ENCODE measurements around the gene SPTBN4. TPM values are rescaled to one million over a fixed set of nuclear protein-coding genes. Genes with fewer than 3 reads are reported as not detected.

Gene SPTBN4
- total RNA-seq, 2 donors from 2014 or later, result 1.8 to 6.3 TPM

DNA sequence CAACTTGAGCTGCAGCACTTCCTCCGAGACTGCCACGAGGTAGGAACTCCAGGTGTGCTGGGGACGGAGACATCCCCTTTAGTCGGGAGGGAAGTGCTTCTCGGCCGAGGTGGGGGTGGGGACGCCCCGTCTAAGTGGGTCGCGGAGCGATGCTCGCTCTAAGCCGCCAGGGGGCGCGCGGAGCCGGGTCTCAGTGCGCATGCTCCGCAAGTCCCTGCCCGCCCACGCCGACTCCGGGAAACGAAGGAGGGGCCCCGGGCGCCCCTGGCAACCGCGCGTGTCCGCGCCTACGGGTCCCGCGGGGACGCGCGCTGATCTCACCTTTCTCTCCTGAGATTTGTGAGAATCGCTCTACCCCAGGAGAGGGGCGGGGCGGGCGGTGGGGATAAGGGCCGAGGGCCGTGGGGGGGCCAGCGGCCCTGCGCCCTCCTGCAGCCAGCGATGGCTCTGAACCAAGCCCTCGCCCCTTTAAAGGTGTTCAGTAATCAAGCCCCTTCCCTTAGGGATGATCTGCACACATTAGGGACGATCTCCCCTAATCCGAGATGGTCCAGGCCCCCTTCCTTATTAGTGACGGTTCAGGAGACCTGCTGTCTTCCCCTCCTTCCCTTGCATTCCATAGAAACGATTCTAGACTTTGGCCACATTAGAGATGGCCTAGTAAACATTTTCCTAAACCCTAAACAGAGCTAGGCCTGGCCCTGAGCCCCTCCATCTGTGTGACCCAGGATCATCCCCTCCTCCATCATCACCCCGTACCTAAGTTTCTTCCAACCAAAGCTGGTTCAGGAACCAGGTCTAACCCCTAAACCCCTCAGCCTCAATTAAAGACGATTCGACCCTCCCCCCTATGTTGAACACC is 62.5 kb downstream of the SPTBN4 start:
- no peaks in the 10 kb centered on the region for H3K27me3 ChIP-seq
- H3K9me3 ChIP-seq, result no peaks in the 10 kb centered on the region
- intact Hi-C loops (cut with DNase I), result loop anchor here (10.0 kb wide), 1 partner anchor 105 kb away; no protein-coding TSS in a partner anchor
- WGBS, 2 donors, result 3 to 7% methylated on average over 23 to 46 of the region's 54 CpGs
- TF ChIP-seq POLR2A (IDR thresholded peaks at IDR 0.05), result peak in 1 of 3 donors; percentile 9
- TF ChIP-seq, protein P1, sequence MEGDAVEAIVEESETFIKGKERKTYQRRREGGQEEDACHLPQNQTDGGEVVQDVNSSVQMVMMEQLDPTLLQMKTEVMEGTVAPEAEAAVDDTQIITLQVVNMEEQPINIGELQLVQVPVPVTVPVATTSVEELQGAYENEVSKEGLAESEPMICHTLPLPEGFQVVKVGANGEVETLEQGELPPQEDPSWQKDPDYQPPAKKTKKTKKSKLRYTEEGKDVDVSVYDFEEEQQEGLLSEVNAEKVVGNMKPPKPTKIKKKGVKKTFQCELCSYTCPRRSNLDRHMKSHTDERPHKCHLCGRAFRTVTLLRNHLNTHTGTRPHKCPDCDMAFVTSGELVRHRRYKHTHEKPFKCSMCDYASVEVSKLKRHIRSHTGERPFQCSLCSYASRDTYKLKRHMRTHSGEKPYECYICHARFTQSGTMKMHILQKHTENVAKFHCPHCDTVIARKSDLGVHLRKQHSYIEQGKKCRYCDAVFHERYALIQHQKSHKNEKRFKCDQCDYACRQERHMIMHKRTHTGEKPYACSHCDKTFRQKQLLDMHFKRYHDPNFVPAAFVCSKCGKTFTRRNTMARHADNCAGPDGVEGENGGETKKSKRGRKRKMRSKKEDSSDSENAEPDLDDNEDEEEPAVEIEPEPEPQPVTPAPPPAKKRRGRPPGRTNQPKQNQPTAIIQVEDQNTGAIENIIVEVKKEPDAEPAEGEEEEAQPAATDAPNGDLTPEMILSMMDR (IDR thresholded peaks at IDR 0.05), result peak; percentile 94 to 98 (median 97)
- peak; percentile 91 for ATAC-seq
- DNase-seq, result peak; percentile 86 to 91 (median 88)
- H3K4me1 ChIP-seq, result peaks cover 21% of the 10 kb centered on the region
- no peak overlapping the region for H3K4me3 ChIP-seq
- peak overlapping the region in 2 of 4 donors; percentile 15 to 29 for H3K27ac ChIP-seq
- H3K36me3 ChIP-seq (replicated peaks in 1 of 2; ENCODE audit: insufficient read depth in 1 of 2, low read depth in 2 of 2), result no peaks in the 10 kb centered on the region

DNA sequence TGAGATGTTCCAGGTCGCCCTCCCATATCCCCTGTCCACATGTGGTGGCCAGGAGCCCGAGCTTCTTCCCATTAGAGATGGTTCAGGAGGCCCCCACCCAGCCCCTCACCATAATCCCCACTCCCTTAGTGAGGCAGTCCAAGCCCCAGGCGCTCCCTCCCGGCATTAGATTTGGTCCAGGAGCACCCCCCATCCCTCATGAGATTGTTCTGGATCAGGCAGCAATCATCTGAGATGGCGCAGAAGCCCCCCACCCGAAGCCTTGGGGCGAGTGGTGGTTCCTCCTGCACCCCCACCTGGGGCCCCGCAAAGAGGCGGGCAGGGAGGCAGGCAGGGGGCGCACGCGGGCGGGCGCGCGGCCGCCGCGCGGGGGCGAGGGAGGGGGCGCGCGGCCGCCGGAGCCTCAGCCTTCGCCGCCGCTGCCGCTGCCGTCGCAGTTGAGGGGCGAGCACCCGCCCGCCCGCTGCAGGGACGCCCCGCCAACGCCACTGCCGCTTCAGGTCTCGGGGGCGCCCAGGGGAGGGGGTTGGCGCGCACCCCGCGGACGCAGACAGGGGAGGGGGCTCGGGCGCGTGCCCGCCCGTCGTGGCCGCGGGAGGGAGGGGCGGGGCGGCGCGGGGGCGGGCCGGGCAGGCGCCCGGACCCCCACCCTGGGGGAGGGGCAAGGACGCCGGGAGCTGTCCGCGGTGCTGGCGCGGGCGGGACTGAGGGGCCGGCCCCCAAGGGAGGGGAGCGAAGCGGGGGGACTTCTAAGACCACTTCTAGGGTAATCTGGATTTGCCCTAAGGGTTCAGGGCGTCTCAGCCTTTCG is 63.5 kb downstream of the SPTBN4 start:
- ATAC-seq (peak; percentile 24), DNase-seq (peak in 2 of 4 donors; percentile 24 to 42)
- WGBS, 2 donors, result 6 to 18% methylated on average over 8 to 33 of the region's 75 CpGs
- Histone ChIP-seq H3K27me3 (no peaks in the 10 kb centered on the region), H3K4me3 (no peak overlapping the region), H3K36me3 (replicated peaks in 1 of 2; ENCODE audit: insufficient read depth in 1 of 2, low read depth in 2 of 2) (no peaks in the 10 kb centered on the region), H3K9me3 (no peaks in the 10 kb centered on the region), H3K27ac (no peak overlapping the region), H3K4me1 (peaks cover 21% of the 10 kb centered on the region)
- intact Hi-C loops (cut with DNase I), result loop anchor here (5.0 kb wide), 1 partner anchor 67 kb away; no protein-coding TSS in a partner anchor
- no peak for TF ChIP-seq POLR2A (IDR thresholded peaks at IDR 0.05)
- TF ChIP-seq, protein P1 (IDR thresholded peaks at IDR 0.05), result peak in 2 of 7 experiments; percentile 10 to 37

DNA sequence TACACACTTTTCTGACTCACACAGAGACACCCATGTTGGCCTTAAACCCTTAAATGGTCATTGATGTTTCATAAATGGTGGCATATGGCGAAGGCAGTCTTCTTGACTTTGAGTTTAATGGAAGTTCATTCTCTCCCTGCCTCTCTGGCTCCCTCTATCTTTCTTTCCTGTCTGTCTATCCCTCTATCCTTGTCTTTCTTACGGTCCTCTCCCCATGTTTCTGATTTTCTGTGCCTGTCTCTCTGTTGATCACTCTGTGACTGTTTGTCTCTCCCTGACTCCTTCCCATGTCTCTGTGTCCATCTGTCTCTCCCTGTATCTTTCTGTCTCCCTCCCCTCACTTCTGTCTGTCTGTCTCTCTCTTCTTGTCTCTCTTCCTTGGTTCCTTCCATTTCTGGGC is 66.7 kb downstream of the SPTBN4 start:
- ATAC-seq (no peak), DNase-seq (no peak)
- Histone ChIP-seq H3K9me3 (no peaks in the 10 kb centered on the region), H3K27ac (no peak overlapping the region), H3K4me1 (peaks cover 21% of the 10 kb centered on the region), H3K36me3 (replicated peaks in 1 of 2; ENCODE audit: insufficient read depth in 1 of 2, low read depth in 2 of 2) (no peaks in the 10 kb centered on the region), H3K4me3 (no peak overlapping the region), H3K27me3 (no peaks in the 10 kb centered on the region)
- 85 to 89% methylated on average over 2 of the region's 2 CpGs for WGBS, 2 donors
- intact Hi-C loops (cut with DNase I), result loop anchor here (5.0 kb wide), 1 partner anchor 64 kb away; no protein-coding TSS in a partner anchor
- TF ChIP-seq, protein P1 (IDR thresholded peaks at IDR 0.05), result peak in 1 of 7 experiments; percentile 6
- TF ChIP-seq POLR2A (IDR thresholded peaks at IDR 0.05), result no peak

DNA sequence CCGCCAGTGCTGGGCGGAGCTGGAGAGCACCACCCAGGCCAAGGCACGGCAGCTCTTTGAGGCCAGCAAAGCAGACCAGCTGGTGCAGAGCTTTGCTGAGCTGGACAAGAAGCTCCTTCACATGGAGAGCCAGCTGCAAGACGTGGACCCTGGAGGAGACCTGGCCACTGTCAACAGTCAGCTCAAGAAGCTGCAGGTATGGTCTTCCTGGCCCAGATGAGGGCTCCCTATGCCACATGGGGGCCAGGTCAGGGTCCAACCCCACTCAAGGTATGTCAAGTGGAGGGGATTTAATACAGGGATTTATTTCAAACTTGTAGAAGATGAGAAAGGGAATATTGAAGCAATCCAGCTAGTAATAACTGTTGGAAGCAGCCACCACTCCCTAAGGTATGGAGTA is 67.3 kb downstream of the SPTBN4 start:
- H3K4me3 ChIP-seq, result no peak overlapping the region
- ATAC-seq (no peak), DNase-seq (no peak)
- no peak overlapping the region for H3K27ac ChIP-seq
- peaks cover 17% of the 10 kb centered on the region for H3K4me1 ChIP-seq
- no peaks in the 10 kb centered on the region for H3K36me3 ChIP-seq (replicated peaks in 1 of 2; ENCODE audit: insufficient read depth in 1 of 2, low read depth in 2 of 2)
- WGBS, 2 donors, result 85 to 100% methylated on average over 3 to 4 of the region's 4 CpGs
- TF ChIP-seq POLR2A (IDR thresholded peaks at IDR 0.05), result no peak
- TF ChIP-seq, protein P1 (IDR thresholded peaks at IDR 0.05), result no peak
- intact Hi-C loops (cut with DNase I), result loop anchor here (5.0 kb wide), 1 partner anchor 63 kb away; no protein-coding TSS in a partner anchor
- H3K9me3 ChIP-seq, result no peaks in the 10 kb centered on the region
- no peaks in the 10 kb centered on the region for H3K27me3 ChIP-seq

All from body of pancreas (tissue), 4 donors.